Measurements from ENCODE around the gene SLC44A5.
"Not testable (repeated sequence)": the region's sequence is repeated elsewhere in the genome, so short reads cannot be mapped to it uniquely, and the experiment has no call there.

The SLC44A5 gene

DNA sequence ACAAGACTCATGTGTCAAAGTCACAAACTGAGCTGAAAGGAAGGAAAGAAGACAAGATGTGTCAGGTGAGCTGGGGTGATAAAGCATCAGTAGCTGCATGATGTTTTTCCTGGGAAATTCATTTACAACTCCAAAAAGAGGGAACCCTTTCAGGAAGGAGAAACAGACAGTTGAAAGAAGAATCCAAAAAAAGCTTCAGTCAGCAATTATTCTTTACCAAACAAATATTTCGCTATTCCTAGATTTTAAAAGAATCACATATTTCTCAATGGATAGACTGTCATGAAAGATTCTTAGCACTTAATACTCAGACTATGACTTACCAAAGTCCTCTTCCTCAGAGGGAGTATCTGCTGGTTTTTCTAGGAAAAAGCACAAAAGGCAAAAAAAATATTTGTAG is 214.7 kb downstream of the SLC44A5 start:
- H3K36me3 ChIP-seq (ENCODE audit: control insufficient read depth in 1 of 2, insufficient read depth in 2 of 2, low read length in 2 of 2): no peaks in the 10 kb centered on the region
- no peaks in the 10 kb centered on the region for H3K4me1 ChIP-seq (ENCODE audit: control insufficient read depth in 1 of 2, insufficient read depth in 2 of 2, low read length in 2 of 2)
- H3K27ac ChIP-seq (ENCODE audit: low read depth, low read length): no peak overlapping the region
- no peaks in the 10 kb centered on the region for H3K27me3 ChIP-seq (ENCODE audit: control insufficient read depth in 1 of 2, insufficient read depth in 2 of 2, low read length in 2 of 2)
- H3K9me3 ChIP-seq (ENCODE audit: control insufficient read depth in 1 of 2, low read length in 2 of 2): peaks cover 0 to 7% of the 10 kb centered on the region in 2 donors
- H3K9ac ChIP-seq (ENCODE audit: low read depth in 1 of 2, low read length in 2 of 2): no peak overlapping the region
- H3K4me3 ChIP-seq (ENCODE audit: low read depth in 1 of 2, low read length in 2 of 2): no peak overlapping the region

DNA sequence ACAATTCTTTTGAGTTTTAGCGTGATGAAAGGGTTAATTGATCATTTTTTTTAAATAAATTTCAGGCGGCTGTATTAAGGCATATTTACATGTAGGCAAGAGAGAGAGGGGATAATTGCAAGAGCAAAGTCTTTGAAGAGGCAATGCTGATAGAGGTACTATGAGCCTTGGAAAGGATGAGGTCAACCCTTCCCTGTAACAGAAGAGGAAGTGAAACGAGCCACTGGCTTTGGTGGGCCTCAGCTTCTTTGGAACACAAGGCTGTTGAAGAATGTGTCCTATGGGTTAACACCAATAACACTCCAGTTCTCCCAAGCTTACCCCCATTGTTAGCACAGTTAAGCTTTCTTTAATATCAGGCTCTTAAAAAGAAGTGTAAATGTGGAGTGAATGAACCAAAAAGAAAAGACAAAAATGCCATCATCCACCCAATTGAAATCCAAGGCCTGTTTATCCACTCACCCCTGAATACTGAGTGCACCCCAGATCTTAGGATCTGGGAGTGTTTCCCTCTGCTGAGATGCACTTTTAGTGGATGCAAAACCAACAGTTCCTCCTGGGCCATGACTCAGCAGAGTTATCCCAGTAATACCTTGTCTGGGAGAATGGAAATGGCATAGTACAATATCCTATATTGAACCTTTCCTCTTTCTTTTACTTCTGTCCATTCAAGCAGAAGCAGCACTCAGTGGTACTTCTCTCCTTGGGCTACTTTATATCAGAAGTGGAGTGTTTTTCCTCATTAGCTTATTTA is 216.4 kb downstream of the SLC44A5 start:
- H3K27ac ChIP-seq (ENCODE audit: low read depth, low read length): no peak overlapping the region
- H3K4me3 ChIP-seq (ENCODE audit: low read depth in 1 of 2, low read length in 2 of 2): no peak overlapping the region
- H3K9me3 ChIP-seq (ENCODE audit: control insufficient read depth in 1 of 2, low read length in 2 of 2): peaks cover 0 to 8% of the 10 kb centered on the region in 2 donors
- H3K27me3 ChIP-seq (ENCODE audit: control insufficient read depth in 1 of 2, insufficient read depth in 2 of 2, low read length in 2 of 2): no peaks in the 10 kb centered on the region
- no peak overlapping the region for H3K9ac ChIP-seq (ENCODE audit: low read depth in 1 of 2, low read length in 2 of 2)
- no peaks in the 10 kb centered on the region for H3K36me3 ChIP-seq (ENCODE audit: control insufficient read depth in 1 of 2, insufficient read depth in 2 of 2, low read length in 2 of 2)
- no peaks in the 10 kb centered on the region for H3K4me1 ChIP-seq (ENCODE audit: control insufficient read depth in 1 of 2, insufficient read depth in 2 of 2, low read length in 2 of 2)

DNA sequence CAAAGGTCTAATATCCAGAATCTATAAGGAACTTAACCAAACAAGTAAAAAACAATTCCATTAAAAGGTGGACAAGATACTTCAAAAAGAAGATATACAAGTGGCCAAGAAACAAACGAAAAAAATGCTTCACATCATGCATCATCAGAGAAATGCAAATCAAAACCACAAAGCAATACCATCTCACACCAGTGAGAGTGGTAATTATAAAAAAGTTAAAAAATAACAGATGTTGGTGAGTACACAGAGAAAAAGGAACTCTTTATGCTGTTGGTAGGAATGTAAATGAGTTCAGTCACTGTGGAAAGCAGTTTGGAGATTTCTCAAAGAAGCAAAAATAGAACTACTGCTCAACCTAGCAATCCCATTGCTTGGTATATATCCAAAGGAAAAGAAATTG is 218.6 kb downstream of the SLC44A5 start:
- Histone ChIP-seq H3K9ac (ENCODE audit: low read depth in 1 of 2, low read length in 2 of 2) (no peak overlapping the region), H3K9me3 (ENCODE audit: control insufficient read depth in 1 of 2, low read length in 2 of 2) (peaks cover 0 to 8% of the 10 kb centered on the region in 2 donors), H3K27me3 (ENCODE audit: control insufficient read depth in 1 of 2, insufficient read depth in 2 of 2, low read length in 2 of 2) (no peaks in the 10 kb centered on the region), H3K4me3 (ENCODE audit: low read depth in 1 of 2, low read length in 2 of 2) (no peak overlapping the region), H3K27ac (ENCODE audit: low read depth, low read length) (no peak overlapping the region), H3K36me3 (ENCODE audit: control insufficient read depth in 1 of 2, insufficient read depth in 2 of 2, low read length in 2 of 2) (no peaks in the 10 kb centered on the region), H3K4me1 (ENCODE audit: control insufficient read depth in 1 of 2, insufficient read depth in 2 of 2, low read length in 2 of 2) (no peaks in the 10 kb centered on the region)

DNA sequence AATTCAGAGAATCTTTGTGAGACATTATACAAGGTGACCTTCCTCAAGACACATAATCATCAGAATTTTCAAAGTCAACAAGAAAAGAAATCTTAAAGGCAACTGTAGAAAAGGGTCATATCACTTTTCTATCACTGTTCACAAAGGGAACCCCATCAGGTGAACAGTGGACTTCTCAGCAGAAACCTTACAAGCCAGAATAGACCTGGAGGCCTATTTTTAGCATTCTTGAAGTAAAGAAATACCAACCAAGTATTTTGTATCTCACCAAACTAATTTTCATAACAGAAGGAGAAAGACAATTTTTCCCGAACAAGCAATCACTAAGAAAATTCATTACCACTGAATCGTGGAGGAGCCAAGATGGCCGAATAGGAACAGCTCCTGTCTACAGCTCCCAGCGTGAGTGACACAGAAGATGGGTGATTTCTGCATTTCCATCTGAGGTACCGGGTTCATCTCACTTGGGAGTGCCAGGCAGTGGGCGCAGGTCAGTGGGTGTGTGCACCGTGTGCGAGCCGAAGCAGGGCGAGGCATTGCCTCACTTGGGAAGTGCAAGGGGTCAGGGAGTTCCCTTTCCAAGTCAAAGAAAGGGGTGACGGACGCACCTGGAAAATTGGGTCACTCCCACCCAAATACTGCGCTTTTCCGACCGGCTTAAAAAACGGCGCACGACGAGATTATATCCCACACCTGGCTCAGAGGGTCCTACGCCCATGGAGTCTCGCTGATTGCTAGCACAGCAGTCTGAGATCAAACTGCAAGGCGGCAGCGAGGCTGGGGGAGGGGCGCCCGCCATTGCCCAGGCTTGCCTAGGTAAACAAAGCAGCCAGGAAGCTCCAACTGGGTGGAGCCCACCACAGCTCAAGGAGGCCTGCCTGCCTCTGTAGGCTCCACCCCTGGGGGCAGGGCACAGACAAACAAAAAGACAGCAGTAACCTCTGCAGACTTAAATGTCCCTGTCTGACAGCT is 235.2 kb downstream of the SLC44A5 start:
- not testable (repeated sequence) for H3K36me3 ChIP-seq (ENCODE audit: control insufficient read depth in 1 of 2, insufficient read depth in 2 of 2, low read length in 2 of 2); H3K4me1 ChIP-seq (ENCODE audit: control insufficient read depth in 1 of 2, insufficient read depth in 2 of 2, low read length in 2 of 2); H3K9me3 ChIP-seq (ENCODE audit: control insufficient read depth in 1 of 2, low read length in 2 of 2); H3K27me3 ChIP-seq (ENCODE audit: control insufficient read depth in 1 of 2, insufficient read depth in 2 of 2, low read length in 2 of 2); H3K27ac ChIP-seq (ENCODE audit: low read depth, low read length)
- peak overlapping the region in 1 of 2 donors; percentile 63 for H3K4me3 ChIP-seq (ENCODE audit: low read depth in 1 of 2, low read length in 2 of 2)
- H3K9ac ChIP-seq (ENCODE audit: low read depth in 1 of 2, low read length in 2 of 2): peak overlapping the region in 1 of 2 donors; percentile 48

DNA sequence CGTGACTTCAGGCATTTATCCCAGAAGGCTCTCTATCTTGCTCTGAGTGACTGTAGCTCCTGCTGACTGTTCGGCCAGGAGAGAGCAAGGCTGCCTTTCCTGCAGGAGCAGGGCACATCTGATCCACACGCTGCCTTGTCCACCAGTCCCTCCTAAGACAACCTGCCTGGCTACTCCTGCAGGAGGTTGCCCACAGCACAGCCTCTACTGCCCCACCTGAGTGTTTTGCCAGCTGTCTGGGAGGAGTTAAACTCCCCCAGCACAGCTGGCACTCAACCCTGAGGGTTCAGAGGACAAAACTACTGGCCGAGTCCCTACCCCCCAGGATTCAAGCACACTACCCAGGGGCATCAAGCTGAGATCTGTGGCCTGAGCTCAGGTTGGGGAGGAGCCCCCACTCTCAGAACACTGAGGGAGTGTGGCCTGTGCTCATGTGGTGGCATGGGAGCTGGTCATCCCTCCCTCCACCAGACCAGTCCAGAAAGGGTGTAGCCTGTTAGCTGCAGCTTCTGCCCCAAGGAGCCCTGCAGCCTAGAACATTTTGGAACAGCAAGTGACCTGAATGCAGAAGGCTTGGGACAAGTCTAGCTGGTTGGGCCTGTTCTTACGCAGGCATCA is 237.3 kb downstream of the SLC44A5 start:
- Histone ChIP-seq H3K36me3 (ENCODE audit: control insufficient read depth in 1 of 2, insufficient read depth in 2 of 2, low read length in 2 of 2) (no peaks in the 10 kb centered on the region), H3K4me1 (ENCODE audit: control insufficient read depth in 1 of 2, insufficient read depth in 2 of 2, low read length in 2 of 2) (peaks cover 0 to 10% of the 10 kb centered on the region in 2 donors), H3K27ac (ENCODE audit: low read depth, low read length) (no peak overlapping the region), H3K9ac (ENCODE audit: low read depth in 1 of 2, low read length in 2 of 2) (no peak overlapping the region), H3K27me3 (ENCODE audit: control insufficient read depth in 1 of 2, insufficient read depth in 2 of 2, low read length in 2 of 2) (no peaks in the 10 kb centered on the region), H3K4me3 (ENCODE audit: low read depth in 1 of 2, low read length in 2 of 2) (no peak overlapping the region), H3K9me3 (ENCODE audit: control insufficient read depth in 1 of 2, low read length in 2 of 2) (peaks cover 0 to 2% of the 10 kb centered on the region in 2 donors)

DNA sequence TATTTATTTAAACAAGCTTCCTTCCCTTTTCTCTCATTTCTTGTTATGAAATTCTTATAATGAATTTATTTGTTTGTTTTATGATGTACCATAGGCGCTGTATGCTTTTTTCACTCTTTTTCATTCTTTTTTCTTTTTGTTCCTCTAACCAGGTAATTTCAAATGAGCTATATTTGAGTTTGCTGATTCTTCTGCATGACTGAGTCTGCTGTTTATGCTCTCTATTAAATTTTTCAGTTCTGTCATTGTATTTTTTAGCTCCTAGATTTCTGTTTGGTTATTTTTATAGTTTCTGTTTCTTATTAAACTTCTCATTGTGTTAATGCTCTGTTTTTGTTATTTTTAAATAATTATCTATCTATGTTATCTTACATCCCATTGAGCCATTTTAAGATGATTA is 244.3 kb downstream of the SLC44A5 start:
- Histone ChIP-seq H3K36me3 (ENCODE audit: control insufficient read depth in 1 of 2, insufficient read depth in 2 of 2, low read length in 2 of 2) (peaks cover 0 to 6% of the 10 kb centered on the region in 2 donors), H3K9ac (ENCODE audit: low read depth in 1 of 2, low read length in 2 of 2) (no peak overlapping the region), H3K4me3 (ENCODE audit: low read depth in 1 of 2, low read length in 2 of 2) (no peak overlapping the region), H3K27me3 (ENCODE audit: control insufficient read depth in 1 of 2, insufficient read depth in 2 of 2, low read length in 2 of 2) (no peaks in the 10 kb centered on the region), H3K4me1 (ENCODE audit: control insufficient read depth in 1 of 2, insufficient read depth in 2 of 2, low read length in 2 of 2) (no peaks in the 10 kb centered on the region), H3K27ac (ENCODE audit: low read depth, low read length) (no peak overlapping the region), H3K9me3 (ENCODE audit: control insufficient read depth in 1 of 2, low read length in 2 of 2) (peaks cover 10 to 13% of the 10 kb centered on the region in 2 donors)

DNA sequence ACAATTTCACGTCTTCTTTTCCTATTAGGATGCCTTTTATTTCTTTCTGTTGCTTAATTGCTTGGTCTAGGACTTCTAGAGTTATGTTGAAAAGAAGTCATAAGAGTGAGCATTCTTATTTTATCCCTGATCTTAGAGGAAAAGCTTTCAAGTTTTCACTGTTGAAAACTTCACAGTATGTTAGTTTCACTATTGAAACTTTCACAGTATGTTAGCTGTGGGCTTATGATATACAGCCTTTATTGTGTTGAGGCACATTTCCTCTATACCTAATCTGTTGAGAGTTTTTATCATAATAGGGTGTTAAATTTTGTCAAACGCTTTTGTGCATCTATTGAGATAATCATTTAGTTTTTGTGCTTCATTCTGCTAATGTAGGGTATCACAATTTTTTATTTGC is 249.7 kb downstream of the SLC44A5 start:
- Histone ChIP-seq H3K4me3 (ENCODE audit: low read depth in 1 of 2, low read length in 2 of 2) (no peak overlapping the region), H3K27me3 (ENCODE audit: control insufficient read depth in 1 of 2, insufficient read depth in 2 of 2, low read length in 2 of 2) (no peaks in the 10 kb centered on the region), H3K9me3 (ENCODE audit: control insufficient read depth in 1 of 2, low read length in 2 of 2) (no peaks in the 10 kb centered on the region), H3K27ac (ENCODE audit: low read depth, low read length) (no peak overlapping the region), H3K4me1 (ENCODE audit: control insufficient read depth in 1 of 2, insufficient read depth in 2 of 2, low read length in 2 of 2) (no peaks in the 10 kb centered on the region), H3K9ac (ENCODE audit: low read depth in 1 of 2, low read length in 2 of 2) (no peak overlapping the region), H3K36me3 (ENCODE audit: control insufficient read depth in 1 of 2, insufficient read depth in 2 of 2, low read length in 2 of 2) (no peaks in the 10 kb centered on the region)

DNA sequence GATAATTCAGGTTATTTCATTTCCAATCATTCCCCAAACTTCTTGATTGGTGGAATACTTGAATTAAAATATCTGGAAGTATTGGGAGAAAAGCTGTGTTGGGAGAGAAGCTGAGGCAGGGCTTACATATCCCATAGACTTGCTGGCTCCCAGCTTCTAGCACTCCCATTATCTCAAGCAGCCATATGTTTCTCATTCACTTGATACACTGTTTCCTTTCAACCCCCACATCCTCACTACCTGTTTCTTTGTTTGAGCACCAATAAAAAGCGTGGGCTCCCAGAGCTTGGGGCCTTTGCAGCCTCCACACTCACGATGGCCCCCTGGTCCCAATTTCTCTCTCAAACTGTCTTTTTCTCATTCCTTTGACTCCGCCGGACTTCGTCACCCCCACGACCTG is 256.6 kb downstream of the SLC44A5 start:
- H3K9ac ChIP-seq (ENCODE audit: low read depth in 1 of 2, low read length in 2 of 2); H3K4me3 ChIP-seq (ENCODE audit: low read depth in 1 of 2, low read length in 2 of 2); H3K27ac ChIP-seq (ENCODE audit: low read depth, low read length); H3K9me3 ChIP-seq (ENCODE audit: control insufficient read depth in 1 of 2, low read length in 2 of 2); H3K36me3 ChIP-seq (ENCODE audit: control insufficient read depth in 1 of 2, insufficient read depth in 2 of 2, low read length in 2 of 2); H3K27me3 ChIP-seq (ENCODE audit: control insufficient read depth in 1 of 2, insufficient read depth in 2 of 2, low read length in 2 of 2); H3K4me1 ChIP-seq (ENCODE audit: control insufficient read depth in 1 of 2, insufficient read depth in 2 of 2, low read length in 2 of 2): not testable (repeated sequence)

DNA sequence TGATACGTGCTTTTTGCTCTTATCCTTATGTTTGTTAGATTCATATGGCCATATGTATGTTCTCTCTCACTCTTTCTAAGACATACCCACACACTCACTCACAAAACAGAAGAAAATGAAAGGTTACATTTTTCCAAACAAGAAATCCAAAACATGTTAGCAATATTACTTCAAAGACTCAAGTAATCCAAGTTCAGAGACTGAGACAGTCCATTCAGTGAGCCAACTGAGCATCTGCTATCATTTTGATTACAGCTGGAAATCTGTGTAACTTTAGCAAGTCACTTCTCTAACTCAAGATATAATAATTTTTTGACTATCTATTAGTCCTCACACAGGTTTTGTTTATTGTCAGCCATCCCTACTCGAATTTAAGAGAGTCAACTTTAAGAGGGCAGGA is 257.9 kb downstream of the SLC44A5 start:
- Histone ChIP-seq H3K4me3 (ENCODE audit: low read depth in 1 of 2, low read length in 2 of 2) (no peak overlapping the region), H3K36me3 (ENCODE audit: control insufficient read depth in 1 of 2, insufficient read depth in 2 of 2, low read length in 2 of 2) (no peaks in the 10 kb centered on the region), H3K27ac (ENCODE audit: low read depth, low read length) (no peak overlapping the region), H3K9me3 (ENCODE audit: control insufficient read depth in 1 of 2, low read length in 2 of 2) (no peaks in the 10 kb centered on the region), H3K27me3 (ENCODE audit: control insufficient read depth in 1 of 2, insufficient read depth in 2 of 2, low read length in 2 of 2) (no peaks in the 10 kb centered on the region), H3K4me1 (ENCODE audit: control insufficient read depth in 1 of 2, insufficient read depth in 2 of 2, low read length in 2 of 2) (no peaks in the 10 kb centered on the region), H3K9ac (ENCODE audit: low read depth in 1 of 2, low read length in 2 of 2) (no peak overlapping the region)

Data from duodenal mucosa (tissue), 2 donors.